SK-N-MC (cell line): ENCODE data around the gene TPD52L1.

Experiments used
- EZH2 ChIP-seq: fragments of 200-600 bp; sonication (generic); IDR thresholded peaks from one replicate; pipeline ENCODE4 v1.6.1; 2017; ENCODE audit warnings: antibody characterized with exemption
- POLR2AphosphoS5 ChIP-seq: IDR thresholded peaks from 2 replicates; pipeline ENCODE4 v1.6.1; 2012; ENCODE audit warnings: mild to moderate bottlenecking, low read depth, low read length, borderline replicate concordance

DNA sequence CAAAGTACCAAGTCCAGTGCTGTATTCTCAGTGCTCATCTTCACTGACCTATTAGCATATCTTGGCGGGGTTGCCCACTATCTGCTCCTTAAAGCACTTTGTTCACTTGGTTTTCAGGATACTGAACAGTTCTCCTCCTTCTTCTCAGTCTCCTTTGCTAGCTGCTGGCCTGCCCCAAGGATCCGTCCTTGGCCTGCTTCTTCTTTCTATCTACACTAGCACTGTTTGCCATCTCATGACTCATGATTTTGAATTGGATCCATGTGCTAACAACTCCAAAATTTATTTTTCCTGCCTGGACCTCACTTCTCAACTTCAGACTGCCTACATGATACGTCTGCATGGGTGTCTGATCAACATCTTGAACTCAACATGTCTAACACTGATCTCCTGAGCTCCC, 15.5 kb downstream of the TPD52L1 start:
- no peak for TF ChIP-seq POLR2AphosphoS5
- TF ChIP-seq EZH2: no peak
